ENCODE measurements around the gene NKPD1. TPM values are rescaled to one million over a fixed set of nuclear protein-coding genes. Genes with fewer than 3 reads are reported as not detected.
A peak's percentile ranks its signal among the peaks of the same experiment; 100 is the strongest.

NKPD1 gene
- total RNA-seq, 1 donor from 2014 or later: 0.10 TPM

DNA sequence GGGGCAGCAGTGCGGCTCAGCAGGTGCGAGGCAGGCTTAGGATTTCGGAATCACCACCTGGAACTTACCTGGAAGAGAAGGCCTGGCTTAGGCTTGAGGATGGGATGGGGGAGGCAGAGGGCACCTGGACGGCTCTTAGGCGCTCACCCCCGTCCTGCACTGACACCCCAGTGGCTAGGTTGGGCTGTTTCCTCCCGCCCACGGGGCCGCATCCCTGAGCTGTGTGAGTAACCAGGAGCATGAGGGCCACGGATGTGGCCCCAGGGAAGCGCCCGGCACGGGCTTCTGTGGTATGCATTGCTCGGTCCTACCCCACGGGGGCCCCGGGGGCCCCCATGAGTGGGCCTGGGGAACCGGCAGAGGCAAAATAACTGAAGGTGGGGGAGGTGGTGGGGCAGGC lies 2.4 kb upstream of the NKPD1 start:
- H3K36me3 Mint-ChIP-seq (ENCODE audit: low read depth): no peaks in the 10 kb centered on the region
- H3K9me3 Mint-ChIP-seq (ENCODE audit: low read depth): no peaks in the 10 kb centered on the region
- TF ChIP-seq, protein P1, sequence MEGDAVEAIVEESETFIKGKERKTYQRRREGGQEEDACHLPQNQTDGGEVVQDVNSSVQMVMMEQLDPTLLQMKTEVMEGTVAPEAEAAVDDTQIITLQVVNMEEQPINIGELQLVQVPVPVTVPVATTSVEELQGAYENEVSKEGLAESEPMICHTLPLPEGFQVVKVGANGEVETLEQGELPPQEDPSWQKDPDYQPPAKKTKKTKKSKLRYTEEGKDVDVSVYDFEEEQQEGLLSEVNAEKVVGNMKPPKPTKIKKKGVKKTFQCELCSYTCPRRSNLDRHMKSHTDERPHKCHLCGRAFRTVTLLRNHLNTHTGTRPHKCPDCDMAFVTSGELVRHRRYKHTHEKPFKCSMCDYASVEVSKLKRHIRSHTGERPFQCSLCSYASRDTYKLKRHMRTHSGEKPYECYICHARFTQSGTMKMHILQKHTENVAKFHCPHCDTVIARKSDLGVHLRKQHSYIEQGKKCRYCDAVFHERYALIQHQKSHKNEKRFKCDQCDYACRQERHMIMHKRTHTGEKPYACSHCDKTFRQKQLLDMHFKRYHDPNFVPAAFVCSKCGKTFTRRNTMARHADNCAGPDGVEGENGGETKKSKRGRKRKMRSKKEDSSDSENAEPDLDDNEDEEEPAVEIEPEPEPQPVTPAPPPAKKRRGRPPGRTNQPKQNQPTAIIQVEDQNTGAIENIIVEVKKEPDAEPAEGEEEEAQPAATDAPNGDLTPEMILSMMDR (IDR thresholded peaks at IDR 0.05): no peak

DNA sequence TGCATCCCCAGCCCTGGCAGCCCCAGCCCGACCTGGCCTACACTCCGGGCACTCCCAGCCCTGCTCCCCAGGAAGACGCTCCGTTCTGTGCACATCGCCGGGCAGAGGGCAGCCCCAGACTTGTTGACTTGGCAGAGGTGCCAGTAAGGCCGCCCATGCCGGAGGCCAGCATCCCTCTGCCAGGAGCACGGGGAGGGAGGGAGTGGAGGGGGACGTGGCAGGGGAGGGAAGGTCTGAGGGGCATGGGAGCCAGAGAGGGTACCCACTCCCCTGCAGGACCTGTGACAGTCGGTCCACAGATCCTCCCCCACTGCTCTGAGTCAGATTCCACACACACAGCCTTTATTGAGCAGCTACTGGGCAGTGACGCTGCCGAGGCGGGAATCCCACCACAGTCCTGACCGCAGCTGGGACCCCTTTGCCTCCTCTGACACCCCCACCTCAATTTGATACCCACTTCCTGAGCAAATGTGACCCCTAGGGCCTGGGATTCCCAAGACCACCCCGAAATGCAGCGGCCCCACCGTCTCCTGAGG lies 1.9 kb upstream of the NKPD1 start:
- Mint-ChIP-seq H3K27me3 (ENCODE audit: low read depth) (peaks cover 4% of the 10 kb centered on the region), H3K27ac (ENCODE audit: unreplicated experiment) (no peak overlapping the region), H3K4me1 (ENCODE audit: low read depth) (peaks cover 3% of the 10 kb centered on the region), H3K36me3 (ENCODE audit: low read depth) (no peaks in the 10 kb centered on the region), H3K9me3 (ENCODE audit: low read depth) (no peaks in the 10 kb centered on the region), H3K4me3 (ENCODE audit: unreplicated experiment) (no peak overlapping the region)
- peak; percentile 93 for DNase-seq (ENCODE audit: low spot score)
- TF ChIP-seq, protein P1 (IDR thresholded peaks at IDR 0.05): no peak

More for the DNA sequence above, 2.4 kb upstream of the NKPD1 start:
- peaks cover 3% of the 10 kb centered on the region for H3K4me1 Mint-ChIP-seq (ENCODE audit: low read depth)
- no peak for DNase-seq (ENCODE audit: low spot score)
- H3K4me3 Mint-ChIP-seq (ENCODE audit: unreplicated experiment): no peak overlapping the region
- peaks cover 4% of the 10 kb centered on the region for H3K27me3 Mint-ChIP-seq (ENCODE audit: low read depth)
- H3K27ac Mint-ChIP-seq (ENCODE audit: unreplicated experiment): no peak overlapping the region

GRCh38 chr19:45161738-45162607 lies 1.2 kb upstream of the NKPD1 start:
- TF ChIP-seq, protein P1 (IDR thresholded peaks at IDR 0.05): peak; percentile 81
- Mint-ChIP-seq H3K4me3 (ENCODE audit: unreplicated experiment) (no peak overlapping the region), H3K9me3 (ENCODE audit: low read depth) (no peaks in the 10 kb centered on the region), H3K27ac (ENCODE audit: unreplicated experiment) (no peak overlapping the region), H3K4me1 (ENCODE audit: low read depth) (peaks cover 1% of the 10 kb centered on the region), H3K27me3 (ENCODE audit: low read depth) (peaks cover 4% of the 10 kb centered on the region), H3K36me3 (ENCODE audit: low read depth) (no peaks in the 10 kb centered on the region)
- peak; percentile 89 for DNase-seq (ENCODE audit: low spot score)

DNA sequence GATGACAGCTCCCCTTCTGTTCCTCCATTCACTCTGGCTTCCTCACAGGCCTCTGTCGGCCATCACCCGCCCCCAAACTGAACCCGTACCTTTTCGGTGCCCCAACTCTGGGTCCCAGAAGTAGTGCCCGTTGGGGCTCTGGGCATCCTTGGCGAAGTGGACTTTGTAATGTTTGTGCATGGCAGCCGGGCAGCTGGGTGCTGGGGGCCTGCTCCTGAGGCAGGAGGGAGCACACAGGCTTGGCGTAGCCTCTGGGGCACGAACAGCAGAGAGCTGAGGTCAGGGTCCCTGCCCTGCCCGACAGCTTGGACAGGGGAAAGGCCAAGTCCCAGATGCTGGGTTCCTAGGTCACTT lies 834 bp downstream of the NKPD1 start:
- Mint-ChIP-seq H3K4me3 (ENCODE audit: unreplicated experiment) (no peak overlapping the region), H3K4me1 (ENCODE audit: low read depth) (no peaks in the 10 kb centered on the region), H3K27me3 (ENCODE audit: low read depth) (peaks cover 4% of the 10 kb centered on the region), H3K36me3 (ENCODE audit: low read depth) (no peaks in the 10 kb centered on the region), H3K9me3 (ENCODE audit: low read depth) (no peaks in the 10 kb centered on the region), H3K27ac (ENCODE audit: unreplicated experiment) (no peak overlapping the region)
- no peak for DNase-seq (ENCODE audit: low spot score)
- TF ChIP-seq, protein P1 (IDR thresholded peaks at IDR 0.05): no peak

GRCh38 chr19:45159210-45159970 lies 1.4 kb downstream of the NKPD1 start:
- DNase-seq (ENCODE audit: low spot score): peak; percentile 89

More at GRCh38 chr19:45159210-45159970, 1.4 kb downstream of the NKPD1 start:
- H3K27ac Mint-ChIP-seq (ENCODE audit: unreplicated experiment): no peak overlapping the region
- H3K4me3 Mint-ChIP-seq (ENCODE audit: unreplicated experiment): no peak overlapping the region
- TF ChIP-seq, protein P1 (IDR thresholded peaks at IDR 0.05): no peak
- no peaks in the 10 kb centered on the region for H3K36me3 Mint-ChIP-seq (ENCODE audit: low read depth)
- peaks cover 4% of the 10 kb centered on the region for H3K27me3 Mint-ChIP-seq (ENCODE audit: low read depth)
- no peaks in the 10 kb centered on the region for H3K9me3 Mint-ChIP-seq (ENCODE audit: low read depth)
- peaks cover under 1% of the 10 kb centered on the region for H3K4me1 Mint-ChIP-seq (ENCODE audit: low read depth)
